ENCODE results near the gene ASB13. TPM values are rescaled to one million over a fixed set of nuclear protein-coding genes. Genes with fewer than 3 reads are reported as not detected.
"Not testable (repeated sequence)": the region's sequence is repeated elsewhere in the genome, so short reads cannot be mapped to it uniquely, and the experiment has no call there.

ASB13 gene
- total RNA-seq, 1 experiment from 2014 or later: 12.7 TPM

- DNase-seq (ENCODE audit: low read depth, low spot score): no peak
- in situ Hi-C loops (cut with HindIII; ENCODE audit: low pct_unique_long_range_greater_than_20kb, low sequenced_read_pairs): no loop called here
These were observed 33.1 kb downstream of the ASB13 start for GRCh38 chr10:5633166-5633749.

- no peak for DNase-seq (ENCODE audit: low read depth, low spot score)
- in situ Hi-C loops (cut with HindIII; ENCODE audit: low pct_unique_long_range_greater_than_20kb, low sequenced_read_pairs): no loop called here
These were observed 33.9 kb downstream of the ASB13 start for GRCh38 chr10:5632446-5632845.

- no peak for DNase-seq (ENCODE audit: low read depth, low spot score)
- in situ Hi-C loops (cut with HindIII; ENCODE audit: low pct_unique_long_range_greater_than_20kb, low sequenced_read_pairs): no loop called here
These were observed 34.5 kb downstream of the ASB13 start for GRCh38 chr10:5631936-5632335.

- in situ Hi-C loops (cut with HindIII; ENCODE audit: low pct_unique_long_range_greater_than_20kb, low sequenced_read_pairs): no loop called here
- DNase-seq (ENCODE audit: low read depth, low spot score): no peak
These were observed 36.3 kb downstream of the ASB13 start for GRCh38 chr10:5630112-5630436.

GRCh38 chr10:5629303-5630111, 36.9 kb downstream of the ASB13 start:
- in situ Hi-C loops (cut with HindIII; ENCODE audit: low pct_unique_long_range_greater_than_20kb, low sequenced_read_pairs): no loop called here

GRCh38 chr10:5628451-5629302, 37.7 kb downstream of the ASB13 start:
- DNase-seq (ENCODE audit: low read depth, low spot score): no peak
- in situ Hi-C loops (cut with HindIII; ENCODE audit: low pct_unique_long_range_greater_than_20kb, low sequenced_read_pairs): no loop called here

More at GRCh38 chr10:5629303-5630111, 36.9 kb downstream of the ASB13 start:
- DNase-seq (ENCODE audit: low read depth, low spot score): peak; percentile 82

- in situ Hi-C loops (cut with HindIII; ENCODE audit: low pct_unique_long_range_greater_than_20kb, low sequenced_read_pairs): no loop called here
- no peak for DNase-seq (ENCODE audit: low read depth, low spot score)
These were observed 38.8 kb downstream of the ASB13 start for GRCh38 chr10:5627486-5628044.

- no peak for DNase-seq (ENCODE audit: low read depth, low spot score)
These were observed 40.2 kb downstream of the ASB13 start for GRCh38 chr10:5625992-5626777.

GRCh38 chr10:5624701-5625100, 41.7 kb downstream of the ASB13 start:
- in situ Hi-C loops (cut with HindIII; ENCODE audit: low pct_unique_long_range_greater_than_20kb, low sequenced_read_pairs): no loop called here
- no peak for DNase-seq (ENCODE audit: low read depth, low spot score)

More at GRCh38 chr10:5625992-5626777, 40.2 kb downstream of the ASB13 start:
- in situ Hi-C loops (cut with HindIII; ENCODE audit: low pct_unique_long_range_greater_than_20kb, low sequenced_read_pairs): no loop called here

GRCh38 chr10:5623081-5623748, 43.2 kb downstream of the ASB13 start:
- in situ Hi-C loops (cut with HindIII; ENCODE audit: low pct_unique_long_range_greater_than_20kb, low sequenced_read_pairs): no loop called here
- DNase-seq (ENCODE audit: low read depth, low spot score): peak; percentile 77

- in situ Hi-C loops (cut with HindIII; ENCODE audit: low pct_unique_long_range_greater_than_20kb, low sequenced_read_pairs): no loop called here
- DNase-seq (ENCODE audit: low read depth, low spot score): no peak
These were observed 44.0 kb downstream of the ASB13 start for GRCh38 chr10:5622186-5622960.

- in situ Hi-C loops (cut with HindIII; ENCODE audit: low pct_unique_long_range_greater_than_20kb, low sequenced_read_pairs); DNase-seq (ENCODE audit: low read depth, low spot score): not testable (repeated sequence)
These were observed 45.0 kb downstream of the ASB13 start for GRCh38 chr10:5621371-5621770.

- DNase-seq (ENCODE audit: low read depth, low spot score): no peak
- in situ Hi-C loops (cut with HindIII; ENCODE audit: low pct_unique_long_range_greater_than_20kb, low sequenced_read_pairs): no loop called here
These were observed 45.4 kb downstream of the ASB13 start for GRCh38 chr10:5620966-5621365.

- no peak for DNase-seq (ENCODE audit: low read depth, low spot score)
- in situ Hi-C loops (cut with HindIII; ENCODE audit: low pct_unique_long_range_greater_than_20kb, low sequenced_read_pairs): no loop called here
These were observed 46.1 kb downstream of the ASB13 start for GRCh38 chr10:5620223-5620721.

GRCh38 chr10:5619362-5620211, 46.8 kb downstream of the ASB13 start:
- DNase-seq (ENCODE audit: low read depth, low spot score): no peak
- in situ Hi-C loops (cut with HindIII; ENCODE audit: low pct_unique_long_range_greater_than_20kb, low sequenced_read_pairs): no loop called here

Data from SK-MEL-5 (cell line).